A549 (cell line): Measurements from ENCODE around the gene RNF217. TPM values are rescaled to one million over a fixed set of nuclear protein-coding genes. Genes with fewer than 3 reads are reported as not detected.
"Not testable (repeated sequence)": the region's sequence is repeated elsewhere in the genome, so short reads cannot be mapped to it uniquely, and the experiment has no call there.

Source experiments
- ATAC-seq, 2 experiments: fragments of 200-7000 bp in 1 of 2; fragments of >200 bp in 1 of 2; cut with Nextera tagmentation in 1 of 2; cut with Tn5 transposase in 1 of 2; 3 replicates each; pipeline versions ENCODE4 v1.8.0 to v1.9.1; 2018 to 2020; ENCODE audit warnings: mild to moderate bottlenecking in 1 of 2, moderate library complexity in 1 of 2
- CTCF ChIA-PET: fragments of 300-600 bp; sonication (Branson Sonifier 250); formaldehyde crosslinking; extraction: SDS; loops from one replicate; lab custom pipeline; 2021; ENCODE audit warnings: antibody characterized with exemption, inconsistent platforms; lab: Yijun Ruan, JAX
- POLR2A ChIA-PET: fragments of 350-600 bp; formaldehyde crosslinking; extraction: SDS; loops from one replicate; lab custom pipeline; 2021; ENCODE audit warnings: antibody characterized with exemption, inconsistent platforms; lab: Yijun Ruan, JAX
- DNase-seq, 2 experiments: peaks; one replicate each; pipeline versions ENCODE4 v3.0.0 to v3.0.0-alpha.2; 2011 to 2016; ENCODE audit warnings: low read depth in 1 of 2, low spot score in 1 of 2
- FAIRE-seq: peaks from 2 replicates; lab custom pipeline; 2011; peaks lifted over from hg19 to GRCh38; lab: Jason Lieb, UNC
- H3K27ac ChIP-seq, 2 experiments: fragments of >200 bp; sonication (Bioruptor Twin); formaldehyde crosslinking; 3 replicates each; pipeline ENCODE4 v1.5.1; 2016 to 2017
- H3K4me1 ChIP-seq: fragments of >200 bp; sonication (Bioruptor Twin); formaldehyde crosslinking; 3 replicates; pipeline ENCODE4 v1.6.1; 2016
- H3K4me2 ChIP-seq: fragments of >200 bp; sonication (Bioruptor Twin); formaldehyde crosslinking; 3 replicates; pipeline ENCODE4 v1.6.1; 2016
- H3K4me3 ChIP-seq: fragments of >200 bp; sonication (Bioruptor Twin); formaldehyde crosslinking; 3 replicates; pipeline ENCODE4 v1.5.1; 2016
- H3K9me3 ChIP-seq: fragments of >200 bp; sonication (Bioruptor Twin); formaldehyde crosslinking; 3 replicates; pipeline ENCODE4 v1.6.1; 2016
- ATOH8 ChIP-seq: fragments of 250-450 bp; sonication (Bioruptor Pico); IDR thresholded peaks from 2 replicates; pipeline ENCODE4 v1.5.0; 2020; ENCODE audit warnings: low read depth, mild to moderate bottlenecking, moderate library complexity
- CBX8 ChIP-seq: fragments of 200-600 bp; sonication (generic); IDR thresholded peaks from 2 replicates; pipeline ENCODE4 v1.6.1; 2016
- CHD2 ChIP-seq: fragments of 150-350 bp; IDR thresholded peaks from 2 replicates; pipeline ENCODE4 v1.6.1; 2014; ENCODE audit warnings: low read length; ENCODE audit not compliant: partially characterized antibody
- EHF ChIP-seq: fragments of 250-450 bp; sonication (Bioruptor Pico); IDR thresholded peaks from 2 replicates; pipeline ENCODE4 v1.5.0; 2020; ENCODE audit warnings: mild to moderate bottlenecking
- EP300 ChIP-seq, 2 experiments: fragments of >200 bp; sonication (Bioruptor Twin); formaldehyde crosslinking; IDR thresholded peaks; 2 replicates in 1 of 2; 3 replicates in 1 of 2; pipeline ENCODE4 v1.6.1; 2016 to 2017
- FOSB ChIP-seq: fragments of 250-450 bp; sonication (Bioruptor Pico); IDR thresholded peaks from 2 replicates; pipeline ENCODE4 v1.5.0; 2020; ENCODE audit warnings: mild to moderate bottlenecking, moderate library complexity
- FOSL2 ChIP-seq, 2 experiments: fragments of 450-650 bp in 1 of 2; fragments of >200 bp in 1 of 2; sonication (Bioruptor Twin) in 1 of 2; formaldehyde crosslinking; IDR thresholded peaks; 2 replicates each; pipeline versions ENCODE4 v1.5.0 to v1.6.1; 2016 to 2020; ENCODE audit warnings: mild to moderate bottlenecking in 1 of 2, moderate library complexity in 1 of 2
- FOXS1 ChIP-seq: fragments of 250-450 bp; sonication (Bioruptor Pico); IDR thresholded peaks from 2 replicates; pipeline ENCODE4 v1.5.0; 2020; ENCODE audit warnings: mild to moderate bottlenecking, moderate library complexity
- HDAC2 ChIP-seq: fragments of 200-600 bp; sonication (generic); IDR thresholded peaks from 2 replicates; pipeline ENCODE4 v1.6.1; 2016
- HEYL ChIP-seq: fragments of 250-450 bp; sonication (Bioruptor Pico); IDR thresholded peaks from 2 replicates; pipeline ENCODE4 v1.8.0; 2021; ENCODE audit warnings: mild to moderate bottlenecking, moderate library complexity
- HOXB13 ChIP-seq: fragments of 250-450 bp; sonication (Bioruptor Pico); IDR thresholded peaks from 2 replicates; pipeline ENCODE4 v1.5.0; 2020; ENCODE audit warnings: low read depth, mild to moderate bottlenecking, moderate library complexity
- HOXB5 ChIP-seq: fragments of 250-450 bp; sonication (Bioruptor Pico); IDR thresholded peaks from 2 replicates; pipeline ENCODE4 v1.5.0; 2020; ENCODE audit warnings: mild to moderate bottlenecking, moderate library complexity
- NFE2L2 ChIP-seq: fragments of 150-350 bp; conservative IDR thresholded peaks from 2 replicates; pipeline ENCODE4 v1.6.1; 2014; ENCODE audit warnings: low read length
- NPAS2 ChIP-seq: fragments of 250-450 bp; sonication (Bioruptor Pico); IDR thresholded peaks from 2 replicates; pipeline ENCODE4 v1.8.0; 2022; ENCODE audit warnings: mild to moderate bottlenecking, moderate library complexity, borderline replicate concordance
- POLR2A ChIP-seq: IDR thresholded peaks from 2 replicates; pipeline ENCODE4 v1.6.1; 2012; ENCODE audit warnings: mild to moderate bottlenecking, low read length
- POLR2AphosphoS2 ChIP-seq: conservative IDR thresholded peaks from 2 replicates; pipeline ENCODE4 v1.6.1; 2012; ENCODE audit warnings: low read length, improper control_type of control experiment, inconsistent platforms
- RAD21 ChIP-seq, 2 experiments: fragments of >200 bp in 1 of 2; sonication (Bioruptor Twin) in 1 of 2; formaldehyde crosslinking in 1 of 2; IDR thresholded peaks in 1 of 2; conservative IDR thresholded peaks in 1 of 2; 2 replicates in 1 of 2; 3 replicates in 1 of 2; pipeline ENCODE4 v1.6.1; 2012 to 2018; ENCODE audit warnings: inconsistent platforms in 1 of 2
- RCOR1 ChIP-seq: fragments of 150-350 bp; IDR thresholded peaks from 2 replicates; pipeline ENCODE4 v1.6.1; 2014; ENCODE audit warnings: antibody characterized with exemption, low read length, low read depth
- RNF2 ChIP-seq: fragments of 200-600 bp; sonication (generic); IDR thresholded peaks from 2 replicates; pipeline ENCODE4 v1.6.1; 2016; ENCODE audit warnings: low read depth, mild to moderate bottlenecking, antibody characterized with exemption, moderate library complexity, borderline replicate concordance
- SMC3 ChIP-seq: fragments of >200 bp; sonication (Bioruptor Twin); formaldehyde crosslinking; IDR thresholded peaks from 3 replicates; pipeline ENCODE4 v1.6.1; 2018; ENCODE audit warnings: inconsistent platforms
- ZC3H11A ChIP-seq: fragments of 450-650 bp; IDR thresholded peaks from 2 replicates; pipeline ENCODE4 v1.6.1; 2014; ENCODE audit warnings: antibody characterized with exemption, mild to moderate bottlenecking
- WGBS: methylation state at CpG from one replicate; pipeline ENCODE4 v1.1.6; 2017; ENCODE audit errors: missing lambda C conversion rate; 5-methylcytosine and 5-hydroxymethylcytosine counted together
- polyA plus RNA-seq, 4 experiments: library from polyadenylated mRNA; depleted of rRNA in 3 of 4; stranded (reverse); fragments of >200 nt; fragmentation: RNase III in 1 of 4; extraction: RNeasy Plus Mini Kit Qiagen cat#74134 plus additional on column Dnase treatment in 1 of 4; gene quantifications; 2 replicates in 3 of 4; 3 replicates in 1 of 4; pipeline ENCODE4 v1.2.3, GENCODE V29; 2011 to 2017
- TF ChIP-seq, protein P1 (sequence below): fragments of 150-350 bp; IDR thresholded peaks from 2 replicates; pipeline ENCODE4 v1.6.1; 2014; ENCODE audit warnings: low read depth, mild to moderate bottlenecking, low read length
- TF ChIP-seq, protein P2 (sequence below): fragments of >200 bp; sonication (Bioruptor Twin); formaldehyde crosslinking; IDR thresholded peaks from 2 replicates; pipeline ENCODE4 v1.6.1; 2016
- TF ChIP-seq, protein P3 (sequence below): fragments of 450-650 bp; IDR thresholded peaks from 2 replicates; pipeline ENCODE4 v1.6.1; 2014; ENCODE audit warnings: antibody characterized with exemption
- TF ChIP-seq, protein P4 (sequence below): fragments of >200 bp; sonication (Bioruptor Twin); formaldehyde crosslinking; IDR thresholded peaks from 3 replicates; pipeline ENCODE4 v1.5.1; 2016

RNF217 gene
- polyA plus RNA-seq, 2 of the 4 experiments (the other 2 are of a cell fraction), result 5.7 to 20.0 TPM

- DNase-seq, result no peak
- POLR2A ChIA-PET, result no interaction called here
- FAIRE-seq, result no peak
- H3K27ac ChIP-seq, result peak overlapping the region; percentile 97 to 99
- TF ChIP-seq POLR2A (no peak), HOXB13 (no peak), NFE2L2 (no peak), NPAS2 (CRISPR knock-in tag) (no peak), RCOR1 (no peak), FOXS1 (CRISPR knock-in tag) (no peak), HDAC2 (no peak), FOSB (CRISPR knock-in tag) (no peak), RAD21 (conservative IDR thresholded peaks at IDR 0.05 in 1 of 2, IDR thresholded peaks at IDR 0.05 in 1 of 2) (no peak), HEYL (CRISPR knock-in tag) (no peak)
- TF ChIP-seq, protein P1, sequence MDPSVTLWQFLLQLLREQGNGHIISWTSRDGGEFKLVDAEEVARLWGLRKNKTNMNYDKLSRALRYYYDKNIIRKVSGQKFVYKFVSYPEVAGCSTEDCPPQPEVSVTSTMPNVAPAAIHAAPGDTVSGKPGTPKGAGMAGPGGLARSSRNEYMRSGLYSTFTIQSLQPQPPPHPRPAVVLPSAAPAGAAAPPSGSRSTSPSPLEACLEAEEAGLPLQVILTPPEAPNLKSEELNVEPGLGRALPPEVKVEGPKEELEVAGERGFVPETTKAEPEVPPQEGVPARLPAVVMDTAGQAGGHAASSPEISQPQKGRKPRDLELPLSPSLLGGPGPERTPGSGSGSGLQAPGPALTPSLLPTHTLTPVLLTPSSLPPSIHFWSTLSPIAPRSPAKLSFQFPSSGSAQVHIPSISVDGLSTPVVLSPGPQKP, result no peak
- TF ChIP-seq, protein P2, sequence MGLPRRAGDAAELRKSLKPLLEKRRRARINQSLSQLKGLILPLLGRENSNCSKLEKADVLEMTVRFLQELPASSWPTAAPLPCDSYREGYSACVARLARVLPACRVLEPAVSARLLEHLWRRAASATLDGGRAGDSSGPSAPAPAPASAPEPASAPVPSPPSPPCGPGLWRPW, result no peak
- TF ChIP-seq, all 56 proteins: peak for 0
- Histone ChIP-seq H3K4me1 (peaks cover 46% of the 10 kb centered on the region), H3K4me2 (peak overlapping the region; percentile 90), H3K4me3 (peak overlapping the region; percentile 82), H3K9me3 (no peaks in the 10 kb centered on the region)
- CTCF ChIA-PET, result no interaction called here
- 62% methylated on average over 3 of the region's 3 CpGs for WGBS
- no peak for ATAC-seq
These were observed 2.5 kb downstream of the RNF217 start for GRCh38 chr6:124964764-124965105.

GRCh38 chr6:124965424-124965850 is 3.2 kb downstream of the RNF217 start:
- DNase-seq; CTCF ChIA-PET; FAIRE-seq; POLR2A ChIA-PET; ATAC-seq; TF ChIP-seq FOSL2 (IDR thresholded peaks at IDR 0.05): not testable (repeated sequence)
- peaks cover 44% of the 10 kb centered on the region for H3K4me1 ChIP-seq
- peak overlapping the region; percentile 90 for H3K4me2 ChIP-seq
- 0 out of 3 replicates have a peak overlapping the region, but pooled peaks have one; percentile 7 for H3K4me3 ChIP-seq
- TF ChIP-seq FOSL2 (CRISPR knock-in tag; IDR thresholded peaks at IDR 0.05), result peak; percentile 64
- TF ChIP-seq, all 56 proteins: peak for 1; not testable (repeated sequence) for 55
- peak overlapping the region in 1 of 2 experiments; percentile 99; a peak in 2 of 6 replicates for H3K27ac ChIP-seq
- not testable (repeated sequence) for H3K9me3 ChIP-seq
- WGBS, result 67% methylated on average over 3 of the region's 3 CpGs

DNA sequence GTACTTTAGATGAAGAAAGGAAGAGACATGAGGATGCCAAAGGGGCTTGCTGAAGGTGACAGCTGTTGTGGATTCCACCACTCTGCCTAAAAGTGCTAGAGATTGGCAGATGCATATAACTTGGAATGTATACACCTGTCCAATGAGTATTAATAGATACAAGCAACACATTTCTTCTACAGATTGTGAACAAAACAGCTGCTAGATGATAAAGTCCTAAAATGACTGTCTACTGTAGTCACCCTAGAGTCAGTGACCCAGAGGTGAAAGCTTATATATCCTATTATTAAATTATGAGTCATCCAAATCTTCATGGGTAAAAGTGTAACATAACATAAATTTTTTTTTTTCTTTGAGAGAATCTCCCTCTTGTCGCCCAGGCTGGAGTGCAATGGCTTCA is 5.2 kb downstream of the RNF217 start:
- H3K4me3 ChIP-seq, result no peak overlapping the region
- ATAC-seq (no peak), FAIRE-seq (no peak), DNase-seq (no peak)
- CTCF ChIA-PET, result interaction anchor here (1.3 kb wide), 1 partner anchor 11 kb away, joined by 3 read pairs; no protein-coding TSS in a partner anchor
- WGBS, result 63% methylated on average over 1 of the region's 1 CpG
- POLR2A ChIA-PET, result no interaction called here
- peak overlapping the region; percentile 90; the same call in 2 of the 3 replicates for H3K4me2 ChIP-seq
- H3K9me3 ChIP-seq, result no peaks in the 10 kb centered on the region
- H3K27ac ChIP-seq, result no peak overlapping the region
- TF ChIP-seq ATOH8, result no peak
- TF ChIP-seq FOSL2 (IDR thresholded peaks at IDR 0.05), result no peak
- TF ChIP-seq FOSL2 (CRISPR knock-in tag; IDR thresholded peaks at IDR 0.05), result peak; percentile 44; the same call in 1 of the 2 replicates
- peaks cover 37% of the 10 kb centered on the region; the same call in 2 of the 3 replicates for H3K4me1 ChIP-seq

- WGBS, result 75% methylated on average over 1 of the region's 1 CpG
- CTCF ChIA-PET, result interaction anchor here (1.2 to 1.3 kb wide), 2 partner anchors 10 to 131 kb away, joined by 3 read pairs; no protein-coding TSS in a partner anchor
- ATAC-seq (no peak), FAIRE-seq (no peak), DNase-seq (no peak)
- Histone ChIP-seq H3K4me2 (0 out of 3 replicates have a peak overlapping the region, but pooled peaks have one; percentile 8), H3K4me1 (peaks cover 37% of the 10 kb centered on the region; the same call in 2 of the 3 replicates), H3K27ac (no peak overlapping the region)
- TF ChIP-seq POLR2AphosphoS2 (no peak), RNF2 (no peak), FOSL2 (IDR thresholded peaks at IDR 0.05) (no peak), FOSL2 (CRISPR knock-in tag; IDR thresholded peaks at IDR 0.05) (no peak), EHF (CRISPR knock-in tag) (no peak), NFE2L2 (no peak), CHD2 (no peak), HOXB5 (no peak), ZC3H11A (no peak), SMC3 (no peak), HOXB13 (no peak), EP300 (IDR thresholded peaks at IDR 0.05) (no peak), CBX8 (no peak), HEYL (CRISPR knock-in tag) (no peak)
- TF ChIP-seq, protein P2, result no peak
- TF ChIP-seq, protein P3, sequence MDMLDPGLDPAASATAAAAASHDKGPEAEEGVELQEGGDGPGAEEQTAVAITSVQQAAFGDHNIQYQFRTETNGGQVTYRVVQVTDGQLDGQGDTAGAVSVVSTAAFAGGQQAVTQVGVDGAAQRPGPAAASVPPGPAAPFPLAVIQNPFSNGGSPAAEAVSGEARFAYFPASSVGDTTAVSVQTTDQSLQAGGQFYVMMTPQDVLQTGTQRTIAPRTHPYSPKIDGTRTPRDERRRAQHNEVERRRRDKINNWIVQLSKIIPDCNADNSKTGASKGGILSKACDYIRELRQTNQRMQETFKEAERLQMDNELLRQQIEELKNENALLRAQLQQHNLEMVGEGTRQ, result no peak
- TF ChIP-seq, protein P4, sequence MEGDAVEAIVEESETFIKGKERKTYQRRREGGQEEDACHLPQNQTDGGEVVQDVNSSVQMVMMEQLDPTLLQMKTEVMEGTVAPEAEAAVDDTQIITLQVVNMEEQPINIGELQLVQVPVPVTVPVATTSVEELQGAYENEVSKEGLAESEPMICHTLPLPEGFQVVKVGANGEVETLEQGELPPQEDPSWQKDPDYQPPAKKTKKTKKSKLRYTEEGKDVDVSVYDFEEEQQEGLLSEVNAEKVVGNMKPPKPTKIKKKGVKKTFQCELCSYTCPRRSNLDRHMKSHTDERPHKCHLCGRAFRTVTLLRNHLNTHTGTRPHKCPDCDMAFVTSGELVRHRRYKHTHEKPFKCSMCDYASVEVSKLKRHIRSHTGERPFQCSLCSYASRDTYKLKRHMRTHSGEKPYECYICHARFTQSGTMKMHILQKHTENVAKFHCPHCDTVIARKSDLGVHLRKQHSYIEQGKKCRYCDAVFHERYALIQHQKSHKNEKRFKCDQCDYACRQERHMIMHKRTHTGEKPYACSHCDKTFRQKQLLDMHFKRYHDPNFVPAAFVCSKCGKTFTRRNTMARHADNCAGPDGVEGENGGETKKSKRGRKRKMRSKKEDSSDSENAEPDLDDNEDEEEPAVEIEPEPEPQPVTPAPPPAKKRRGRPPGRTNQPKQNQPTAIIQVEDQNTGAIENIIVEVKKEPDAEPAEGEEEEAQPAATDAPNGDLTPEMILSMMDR, result no peak
- TF ChIP-seq, all 56 proteins: peak for 0
- no peaks in the 10 kb centered on the region for H3K9me3 ChIP-seq
- POLR2A ChIA-PET, result no interaction called here
- no peak overlapping the region for H3K4me3 ChIP-seq
These were observed 6.2 kb downstream of the RNF217 start for GRCh38 chr6:124968401-124968800.
